Gastroesophageal sphincter (tissue), 4 donors: ENCODE results near the gene PRR5L. TPM values are rescaled to one million over a fixed set of nuclear protein-coding genes. Genes with fewer than 3 reads are reported as not detected.

ENCODE experiments used
- ATAC-seq: fragments of 150-250 bp; one replicate; pipeline ENCODE4 v1.9.1; 2016; ENCODE audit warnings: mild to moderate bottlenecking, moderate library complexity
- H3K27ac ChIP-seq, 4 donors: fragments of 200-600 bp; sonication (generic) in 3 of 4; 1 replicate in 3 of 4; 2 replicates in 1 of 4; pipeline ENCODE4 v1.5.1; 2016 to 2019
- H3K27me3 ChIP-seq: fragments of 200-600 bp; sonication (generic); one replicate; pipeline ENCODE4 v1.5.1; 2019
- H3K36me3 ChIP-seq, 2 donors: fragments of 200-600 bp; sonication (generic); one replicate each; pipeline ENCODE4 v1.5.1; 2019; ENCODE audit warnings: control low read depth in 1 of 2
- H3K4me1 ChIP-seq, 3 donors: fragments of 200-600 bp; sonication (generic); 1 replicate in 2 of 3; 2 replicates in 1 of 3; pipeline ENCODE4 v1.5.1; 2016 to 2019; ENCODE audit warnings: control low read depth in 2 of 3
- H3K4me3 ChIP-seq, 2 donors: fragments of 200-600 bp; sonication (generic); one replicate each; pipeline ENCODE4 v1.5.1; 2019; ENCODE audit warnings: mild to moderate bottlenecking in 1 of 2, moderate library complexity in 1 of 2
- H3K9me3 ChIP-seq, 3 donors: fragments of 200-600 bp; sonication (generic); one replicate each; pipeline ENCODE4 v1.5.1; 2017 to 2019; ENCODE audit warnings: control low read depth in 2 of 3
- CTCF ChIP-seq, 4 experiments: fragments of 200-600 bp in 2 of 4; fragments of 450-650 bp in 2 of 4; sonication (generic) in 1 of 4; IDR thresholded peaks; one replicate each; pipeline ENCODE4 v1.5.1; 2017 to 2019; ENCODE audit warnings: antibody characterized with exemption in 4 of 4, mild to moderate bottlenecking in 2 of 4, moderate library complexity in 2 of 4
- EP300 ChIP-seq: sonication (generic); formaldehyde crosslinking; IDR thresholded peaks from one replicate; pipeline ENCODE4 v1.6.1; 2017; ENCODE audit warnings: antibody characterized with exemption, mild to moderate bottlenecking
- POLR2A ChIP-seq, 2 donors: fragments of 450-650 bp; IDR thresholded peaks; one replicate each; pipeline ENCODE4 v1.6.1; 2017; ENCODE audit warnings: antibody characterized with exemption in 2 of 2, mild to moderate bottlenecking in 2 of 2, moderate library complexity in 1 of 2
- POLR2AphosphoS5 ChIP-seq: sonication (generic); formaldehyde crosslinking; IDR thresholded peaks from one replicate; pipeline ENCODE4 v1.6.1; 2017; ENCODE audit warnings: antibody characterized with exemption
- WGBS, 2 donors: methylation state at CpG; one replicate each; pipeline ENCODE4 v1.1.5; 2018; ENCODE audit warnings: low coverage in 1 of 2; 5-methylcytosine and 5-hydroxymethylcytosine counted together
- total RNA-seq, 4 donors: library from RNA; depleted of rRNA; stranded (reverse); fragments of >200 nt; gene quantifications; one replicate each; pipeline ENCODE4 v1.1.0, GENCODE V29; 2016

PRR5L gene
- total RNA-seq, 4 donors from 2014 or later, result 2.8 to 9.7 (median 7.5) TPM

- no peak for ATAC-seq
- TF ChIP-seq EP300, result no peak
- TF ChIP-seq CTCF (IDR thresholded peaks at IDR 0.05), result no peak
- TF ChIP-seq POLR2AphosphoS5, result no peak
- no peak for TF ChIP-seq POLR2A (IDR thresholded peaks at IDR 0.05)
- 60% methylated on average over 4 of the region's 5 CpGs; no CpG with 5 or more reads in 1 of the 2 donors for WGBS, 2 donors
- H3K9me3 ChIP-seq, result peaks cover 0 to 21% (median 0%) of the 10 kb centered on the region in 3 donors
- H3K36me3 ChIP-seq, result no peaks in the 10 kb centered on the region
- no peak overlapping the region for H3K27ac ChIP-seq
- H3K27me3 ChIP-seq, result peaks cover 12% of the 10 kb centered on the region
- H3K4me3 ChIP-seq, result no peak overlapping the region
- no peaks in the 10 kb centered on the region for H3K4me1 ChIP-seq
These were observed 42.9 kb upstream of the PRR5L start for GRCh38 chr11:36253238-36253637.

GRCh38 chr11:36254713-36255112 is 41.4 kb upstream of the PRR5L start:
- Histone ChIP-seq H3K36me3 (no peaks in the 10 kb centered on the region), H3K4me1 (no peaks in the 10 kb centered on the region), H3K27ac (no peak overlapping the region), H3K4me3 (no peak overlapping the region), H3K27me3 (peaks cover 21% of the 10 kb centered on the region), H3K9me3 (peaks cover 0 to 21% (median 0%) of the 10 kb centered on the region in 3 donors)
- TF ChIP-seq POLR2A (IDR thresholded peaks at IDR 0.05) (no peak), POLR2AphosphoS5 (no peak), EP300 (no peak), CTCF (IDR thresholded peaks at IDR 0.05) (no peak)
- WGBS, 2 donors, result 86 to 88% methylated on average over 1 of the region's 1 CpG
- ATAC-seq, result no peak

- no peak overlapping the region for H3K4me3 ChIP-seq
- no peaks in the 10 kb centered on the region for H3K4me1 ChIP-seq
- no peak overlapping the region for H3K27ac ChIP-seq
- peaks cover 0 to 8% (median 0%) of the 10 kb centered on the region in 3 donors for H3K9me3 ChIP-seq
- H3K27me3 ChIP-seq, result peaks cover 35% of the 10 kb centered on the region
- no peaks in the 10 kb centered on the region for H3K36me3 ChIP-seq
- no peak for ATAC-seq
- 78% methylated on average over 4 of the region's 5 CpGs; no CpG with 5 or more reads in 1 of the 2 donors for WGBS, 2 donors
- no peak for TF ChIP-seq CTCF (IDR thresholded peaks at IDR 0.05)
- TF ChIP-seq POLR2AphosphoS5, result no peak
- no peak for TF ChIP-seq EP300
- no peak for TF ChIP-seq POLR2A (IDR thresholded peaks at IDR 0.05)
These were observed 38.7 kb upstream of the PRR5L start for GRCh38 chr11:36257351-36257750.

DNA sequence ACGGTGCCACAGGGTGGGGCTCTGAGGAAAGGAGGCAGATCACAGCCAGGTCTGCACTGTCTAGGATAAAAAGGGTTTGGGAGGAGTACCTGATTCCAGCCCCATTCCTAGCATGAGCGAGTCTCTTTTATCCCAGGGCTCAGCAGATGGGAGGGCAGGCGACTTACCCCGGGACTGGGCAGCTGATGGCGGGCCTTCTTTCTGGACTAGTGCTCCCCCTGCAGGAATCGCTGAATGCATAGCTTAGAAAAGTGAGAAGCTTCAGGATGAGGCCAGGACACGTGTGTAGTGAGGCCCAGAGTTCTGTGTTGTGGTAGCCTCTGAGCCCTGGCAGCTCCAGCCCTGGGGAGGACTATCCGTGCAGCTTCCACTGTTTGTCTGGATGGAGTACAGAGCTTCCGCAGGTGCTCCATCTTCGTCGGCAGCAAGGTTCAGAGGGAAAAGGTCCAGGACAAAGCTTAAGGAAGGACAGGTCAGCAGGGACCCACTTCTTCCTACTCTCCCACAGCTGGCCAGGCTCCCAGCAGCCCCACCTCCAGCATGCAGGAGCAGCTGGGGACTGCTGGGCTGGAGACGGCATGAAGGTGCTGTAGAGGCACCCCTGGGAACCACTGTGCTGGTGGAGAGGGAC is 37.2 kb upstream of the PRR5L start:
- Histone ChIP-seq H3K4me1 (no peaks in the 10 kb centered on the region), H3K27me3 (peaks cover 35% of the 10 kb centered on the region), H3K27ac (no peak overlapping the region), H3K4me3 (no peak overlapping the region), H3K9me3 (peaks cover 0 to 8% (median 0%) of the 10 kb centered on the region in 3 donors), H3K36me3 (no peaks in the 10 kb centered on the region)
- 13% methylated on average over 1 of the region's 12 CpGs; no CpG with 5 or more reads in 1 of the 2 donors for WGBS, 2 donors
- ATAC-seq, result peak; percentile 50
- no peak for TF ChIP-seq POLR2AphosphoS5
- TF ChIP-seq EP300, result no peak
- peak in 3 of 4 experiments; percentile 44 to 61 (median 45) for TF ChIP-seq CTCF (IDR thresholded peaks at IDR 0.05)

DNA sequence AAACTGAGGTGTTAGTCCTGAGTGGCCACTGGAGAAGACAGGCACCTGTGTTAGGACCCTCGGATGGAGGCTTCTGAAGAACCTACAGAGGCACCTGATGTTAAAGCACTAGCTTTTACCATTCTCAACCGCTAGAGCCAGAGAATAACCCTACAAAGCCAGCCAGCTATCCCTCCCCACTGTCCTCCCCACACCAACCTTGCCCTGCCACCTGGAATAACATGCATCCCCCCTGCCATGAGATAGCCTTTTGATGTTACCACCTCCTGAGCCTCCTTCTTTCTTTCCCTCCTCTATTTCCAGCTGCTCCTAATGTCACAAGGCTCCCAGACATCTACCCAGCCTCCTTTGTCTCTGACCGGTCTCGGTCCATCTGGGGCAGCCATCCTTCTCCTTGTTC is 35.0 kb upstream of the PRR5L start:
- no peak for ATAC-seq
- 84 to 90% methylated on average over 4 of the region's 4 CpGs for WGBS, 2 donors
- no peaks in the 10 kb centered on the region for H3K4me1 ChIP-seq
- H3K27ac ChIP-seq, result no peak overlapping the region
- no peak overlapping the region for H3K4me3 ChIP-seq
- H3K9me3 ChIP-seq, result peaks cover 0 to 6% (median 0%) of the 10 kb centered on the region in 3 donors
- no peak for TF ChIP-seq EP300
- no peak for TF ChIP-seq POLR2A (IDR thresholded peaks at IDR 0.05)
- no peak for TF ChIP-seq POLR2AphosphoS5
- TF ChIP-seq CTCF (IDR thresholded peaks at IDR 0.05), result no peak
- H3K36me3 ChIP-seq, result no peaks in the 10 kb centered on the region
- peaks cover 35% of the 10 kb centered on the region for H3K27me3 ChIP-seq
